HEK293T (cell line): ENCODE data around the gene ME3.
"Not testable (repeated sequence)": the region's sequence is repeated elsewhere in the genome, so short reads cannot be mapped to it uniquely, and the experiment has no call there.

ENCODE experiments used
- CTCF ChIA-PET: fragments of 350-600 bp; formaldehyde crosslinking; extraction: SDS; loops from one replicate; lab custom pipeline; 2021; ENCODE audit warnings: antibody characterized with exemption, inconsistent platforms; lab: Yijun Ruan, JAX
- POLR2A ChIA-PET: fragments of 350-600 bp; formaldehyde crosslinking; extraction: SDS; loops from one replicate; lab custom pipeline; 2020; ENCODE audit warnings: antibody characterized with exemption, inconsistent platforms; lab: Yijun Ruan, JAX
- DNase-seq: peaks from one replicate; pipeline ENCODE4 v3.0.0; 2012; ENCODE audit warnings: mixed read lengths; ENCODE audit errors: extremely low spot score
- ARNT ChIP-seq: fragments of 450-650 bp; IDR thresholded peaks from 2 replicates; pipeline ENCODE4 v1.6.1; 2017; ENCODE audit warnings: mild to moderate bottlenecking
- BHLHE40 ChIP-seq: fragments of 450-650 bp; IDR thresholded peaks from 2 replicates; pipeline ENCODE4 v1.6.1; 2016; ENCODE audit warnings: mild to moderate bottlenecking, moderate library complexity, borderline replicate concordance
- CTBP1 ChIP-seq: fragments of 450-650 bp; IDR thresholded peaks from 2 replicates; pipeline ENCODE4 v1.6.1; 2016; ENCODE audit warnings: borderline replicate concordance
- ELF4 ChIP-seq: fragments of 450-650 bp; IDR thresholded peaks from 2 replicates; pipeline ENCODE4 v1.6.1; 2017; ENCODE audit warnings: antibody characterized with exemption
- FOXA1 ChIP-seq: fragments of 450-650 bp; IDR thresholded peaks from 2 replicates; pipeline ENCODE4 v1.6.1; 2016; ENCODE audit warnings: mild to moderate bottlenecking
- FOXK2 ChIP-seq: fragments of 450-650 bp; IDR thresholded peaks from 2 replicates; pipeline ENCODE4 v1.6.1; 2016; ENCODE audit warnings: mild to moderate bottlenecking
- FOXM1 ChIP-seq: fragments of 450-650 bp; IDR thresholded peaks from 2 replicates; pipeline ENCODE4 v1.6.1; 2017; ENCODE audit warnings: mild to moderate bottlenecking, borderline replicate concordance
- HDGF ChIP-seq: fragments of 450-650 bp; IDR thresholded peaks from 2 replicates; pipeline ENCODE4 v1.6.1; 2017; ENCODE audit warnings: antibody characterized with exemption, borderline replicate concordance
- L3MBTL2 ChIP-seq: fragments of 450-650 bp; conservative IDR thresholded peaks from 2 replicates; pipeline ENCODE4 v1.6.1; 2016; ENCODE audit warnings: mild to moderate bottlenecking
- LEF1 ChIP-seq: fragments of 450-650 bp; IDR thresholded peaks from 2 replicates; pipeline ENCODE4 v1.6.1; 2017; ENCODE audit warnings: mild to moderate bottlenecking, borderline replicate concordance
- NFRKB ChIP-seq: fragments of 450-650 bp; IDR thresholded peaks from 2 replicates; pipeline ENCODE4 v1.6.1; 2016; ENCODE audit warnings: mild to moderate bottlenecking, moderate library complexity
- SP1 ChIP-seq: fragments of 450-650 bp; IDR thresholded peaks from 2 replicates; pipeline ENCODE4 v1.6.1; 2017
- SUZ12 ChIP-seq: fragments of 450-650 bp; IDR thresholded peaks from 2 replicates; pipeline ENCODE4 v1.6.1; 2016; ENCODE audit warnings: mild to moderate bottlenecking
- TARDBP ChIP-seq: fragments of 450-650 bp; IDR thresholded peaks from 2 replicates; pipeline ENCODE4 v1.6.1; 2016
- ZNF384 ChIP-seq: fragments of 450-650 bp; IDR thresholded peaks from 2 replicates; pipeline ENCODE4 v1.6.1; 2016
- TF ChIP-seq, protein P1 (sequence below): fragments of 450-650 bp; IDR thresholded peaks from 2 replicates; pipeline ENCODE4 v1.6.1; 2016

ME3 gene

DNA sequence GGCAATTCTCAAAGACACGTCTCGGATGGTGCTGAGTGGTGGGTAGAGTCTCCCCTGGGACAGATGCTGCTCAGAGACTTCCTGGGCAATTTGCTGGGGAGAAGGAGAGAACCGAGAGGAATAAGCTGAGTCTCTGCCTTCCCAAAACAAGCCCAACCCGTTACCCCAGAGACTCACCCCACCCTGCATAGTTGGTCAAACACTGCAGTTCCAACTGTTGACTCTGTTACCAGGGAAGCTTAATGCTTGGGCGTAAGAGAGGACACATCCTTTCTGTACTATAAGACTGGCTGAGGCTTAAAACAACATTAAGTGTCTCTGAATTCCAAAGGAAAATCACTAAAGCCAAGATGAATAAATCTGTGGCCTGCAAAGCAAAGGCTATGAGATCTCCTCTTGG, 229.6 kb downstream of the ME3 start:
- ChIA-PET POLR2A (no interaction called here), CTCF (no interaction called here)
- no peak for DNase-seq
- TF ChIP-seq SUZ12 (no peak), TARDBP (no peak), ARNT (no peak), CTBP1 (no peak), BHLHE40 (no peak), FOXK2 (no peak), L3MBTL2 (no peak), ZNF384 (no peak), FOXM1 (no peak), NFRKB (no peak), SP1 (no peak), ELF4 (no peak), FOXA1 (no peak), HDGF (no peak), LEF1 (no peak)
- TF ChIP-seq, protein P1, sequence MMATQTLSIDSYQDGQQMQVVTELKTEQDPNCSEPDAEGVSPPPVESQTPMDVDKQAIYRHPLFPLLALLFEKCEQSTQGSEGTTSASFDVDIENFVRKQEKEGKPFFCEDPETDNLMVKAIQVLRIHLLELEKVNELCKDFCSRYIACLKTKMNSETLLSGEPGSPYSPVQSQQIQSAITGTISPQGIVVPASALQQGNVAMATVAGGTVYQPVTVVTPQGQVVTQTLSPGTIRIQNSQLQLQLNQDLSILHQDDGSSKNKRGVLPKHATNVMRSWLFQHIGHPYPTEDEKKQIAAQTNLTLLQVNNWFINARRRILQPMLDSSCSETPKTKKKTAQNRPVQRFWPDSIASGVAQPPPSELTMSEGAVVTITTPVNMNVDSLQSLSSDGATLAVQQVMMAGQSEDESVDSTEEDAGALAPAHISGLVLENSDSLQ, result no peak

DNA sequence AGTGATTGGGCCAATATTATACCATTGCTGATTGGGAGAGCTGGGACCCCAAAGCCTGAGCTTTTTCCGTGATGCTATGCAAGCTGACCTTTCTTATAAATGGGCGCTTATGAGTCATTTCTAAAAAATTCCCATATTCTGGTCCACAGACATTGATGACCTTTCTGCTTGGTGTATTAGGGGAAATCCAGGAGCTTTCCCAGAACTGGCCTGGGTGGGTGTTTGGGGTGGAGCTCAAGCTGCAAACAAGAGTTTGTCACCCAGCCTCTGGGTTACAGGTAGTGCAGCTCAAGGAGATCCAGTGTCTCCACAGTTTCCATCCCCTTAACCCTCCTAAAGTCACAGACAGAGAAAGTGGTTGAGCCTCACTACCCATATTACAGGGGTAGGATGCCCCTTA, 230.0 kb downstream of the ME3 start:
- POLR2A ChIA-PET, result no interaction called here
- TF ChIP-seq L3MBTL2 (no peak), ZNF384 (no peak), FOXK2 (no peak), NFRKB (no peak), LEF1 (no peak), HDGF (no peak), SP1 (no peak), ELF4 (no peak), FOXA1 (no peak), FOXM1 (no peak), ARNT (no peak), SUZ12 (no peak), TARDBP (no peak), CTBP1 (no peak), BHLHE40 (no peak)
- TF ChIP-seq, protein P1, result no peak
- CTCF ChIA-PET, result no interaction called here

DNA sequence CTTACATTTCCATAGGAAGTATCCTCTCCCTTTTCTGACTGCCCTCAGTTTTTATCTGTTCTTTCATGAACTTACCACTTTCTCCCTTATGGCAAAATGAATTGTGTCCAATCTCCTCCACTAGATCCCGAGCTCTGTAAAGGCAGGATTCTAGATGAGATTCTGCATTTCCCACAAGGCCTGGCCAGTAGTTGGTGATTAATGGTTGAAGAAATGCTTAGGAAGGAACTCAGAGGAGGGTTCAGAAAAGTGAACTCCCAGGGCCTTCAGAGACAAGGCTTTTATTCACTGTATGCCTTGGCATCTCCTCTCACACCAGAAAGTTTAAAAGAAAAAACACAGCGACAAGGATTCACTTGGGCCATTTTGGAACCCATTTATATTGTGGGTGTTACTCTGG, 231.6 kb downstream of the ME3 start:
- TF ChIP-seq SUZ12 (no peak), FOXM1 (no peak), L3MBTL2 (no peak), SP1 (no peak), FOXA1 (no peak), BHLHE40 (no peak), LEF1 (no peak), ZNF384 (no peak), ELF4 (no peak), FOXK2 (no peak)
- TF ChIP-seq, protein P1, result no peak
- ChIA-PET POLR2A (no interaction called here), CTCF (no interaction called here)
- DNase-seq, result no peak

More for the DNA sequence above, 230.0 kb downstream of the ME3 start:
- no peak for DNase-seq

- TF ChIP-seq LEF1, result no peak
- TF ChIP-seq NFRKB, result no peak
- no peak for TF ChIP-seq L3MBTL2
- TF ChIP-seq SUZ12, result no peak
- no peak for TF ChIP-seq BHLHE40
- TF ChIP-seq ZNF384, result no peak
- TF ChIP-seq ARNT, result no peak
- no peak for TF ChIP-seq SP1
- TF ChIP-seq ELF4, result no peak
- no peak for TF ChIP-seq FOXA1
- no peak for TF ChIP-seq CTBP1
- TF ChIP-seq FOXK2, result no peak
- TF ChIP-seq FOXM1, result no peak
- TF ChIP-seq TARDBP, result no peak
- no peak for TF ChIP-seq HDGF
- POLR2A ChIA-PET, result interaction anchor here (0.6 kb wide), 1 partner anchor 40 kb away, joined by 3 read pairs; no protein-coding TSS in a partner anchor
- CTCF ChIA-PET, result no interaction called here
- DNase-seq, result no peak
Observed at GRCh38 chr11:86440305-86440716, 232.1 kb downstream of the ME3 start.

DNA sequence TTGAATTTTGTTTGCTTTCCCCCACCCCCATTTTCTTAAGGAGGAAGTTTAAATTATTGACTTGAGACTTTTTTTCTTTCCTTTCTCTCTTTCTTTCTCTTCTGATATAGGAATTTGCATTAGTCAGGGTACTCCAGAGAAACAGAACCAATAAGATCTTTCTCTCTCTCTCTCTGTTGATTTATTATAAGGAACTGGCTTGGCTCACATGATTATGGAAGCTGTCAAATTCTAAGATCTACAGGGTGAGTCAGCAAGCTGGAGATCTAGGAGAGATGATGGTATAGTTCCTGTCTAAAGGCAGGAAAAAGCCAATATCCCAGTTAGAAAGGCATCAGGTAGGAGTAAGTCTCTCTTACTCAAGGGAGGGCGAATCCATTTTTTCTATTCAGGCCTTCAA, 233.7 kb downstream of the ME3 start:
- no peak for DNase-seq
- CTCF ChIA-PET, result no interaction called here
- POLR2A ChIA-PET, result no interaction called here
- TF ChIP-seq SP1 (no peak), NFRKB (no peak)
- TF ChIP-seq, protein P1, result 0 out of 2 replicates have a peak, but pooled peaks have one; percentile 43

- CTCF ChIA-PET, result interaction anchor here (1.4 kb wide), 1 partner anchor 14 kb away, joined by 3 read pairs; no protein-coding TSS in a partner anchor
- TF ChIP-seq FOXK2, result no peak
- no peak for TF ChIP-seq ELF4
- no peak for TF ChIP-seq LEF1
- DNase-seq, result no peak
- POLR2A ChIA-PET, result no interaction called here
Observed at GRCh38 chr11:86435711-86436110, 236.7 kb downstream of the ME3 start.

DNA sequence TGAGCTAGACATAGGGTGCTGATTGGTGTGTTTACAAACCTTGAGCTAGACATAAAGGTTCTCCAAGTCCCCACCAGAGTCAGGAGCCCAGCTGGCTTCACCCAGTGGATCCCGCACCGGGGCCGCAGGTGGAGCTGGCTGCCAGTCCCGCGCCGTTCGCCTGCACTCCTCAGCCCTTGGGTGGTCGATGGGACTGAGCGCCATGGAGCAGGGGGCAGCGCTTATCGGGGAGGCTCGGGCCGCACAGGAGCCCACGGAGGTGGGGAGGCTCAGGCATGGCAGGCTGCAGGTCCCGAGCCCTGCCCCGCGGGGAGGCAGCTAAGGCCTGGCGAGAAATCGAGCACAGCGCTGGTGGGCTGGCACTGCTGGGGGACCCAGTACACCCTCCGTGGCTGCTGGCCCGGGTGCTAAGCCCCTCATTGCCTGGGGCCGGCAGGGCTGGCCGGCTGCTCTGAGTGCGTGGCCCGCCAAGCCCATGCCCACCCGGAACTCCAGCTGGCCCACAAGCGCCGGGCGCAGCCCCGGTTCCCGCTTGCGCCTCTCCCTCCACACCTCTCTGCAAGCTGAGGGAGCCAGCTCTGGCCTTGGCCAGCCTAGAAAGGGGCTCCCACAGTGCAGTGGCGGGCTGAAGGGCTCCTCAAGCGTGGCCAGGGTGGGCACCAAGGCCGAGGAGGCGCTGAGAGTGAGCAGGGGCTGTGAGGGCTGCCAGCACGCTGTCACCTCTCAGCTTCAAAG, 238.9 kb downstream of the ME3 start:
- CTCF ChIA-PET, POLR2A ChIA-PET: not testable (repeated sequence)

More for the DNA sequence above, 238.9 kb downstream of the ME3 start:
- DNase-seq, result not testable (repeated sequence)
